GM08714 (cell line): ENCODE data around the gene MAML3.

Experiments used
- H3K4me3 ChIP-seq: fragments of 200-500 bp; sonication (Bioruptor generic); 2 replicates; pipeline ENCODE4 v1.5.1; 2014; ENCODE audit warnings: mild to moderate bottlenecking, low read length, inconsistent platforms
- ZNF274 ChIP-seq: IDR thresholded peaks from 2 replicates; pipeline ENCODE4 v1.6.1; 2012; ENCODE audit warnings: mild to moderate bottlenecking, low read depth, low read length

Gene MAML3

GRCh38 chr4:139674875-139675550, 479.0 kb downstream of the MAML3 start:
- no peak overlapping the region for H3K4me3 ChIP-seq
- TF ChIP-seq ZNF274 = no peak

- no peak for TF ChIP-seq ZNF274
- no peak overlapping the region for H3K4me3 ChIP-seq
Observed at GRCh38 chr4:139672732-139673131, 481.3 kb downstream of the MAML3 start.

GRCh38 chr4:139672215-139672614, 481.8 kb downstream of the MAML3 start:
- no peak for TF ChIP-seq ZNF274
- H3K4me3 ChIP-seq = no peak overlapping the region

- no peak for TF ChIP-seq ZNF274
- H3K4me3 ChIP-seq = no peak overlapping the region
Observed at GRCh38 chr4:139670775-139671174, 483.2 kb downstream of the MAML3 start.

GRCh38 chr4:139669890-139670289, 484.1 kb downstream of the MAML3 start:
- no peak overlapping the region for H3K4me3 ChIP-seq
- TF ChIP-seq ZNF274 = no peak

GRCh38 chr4:139669335-139669734, 484.6 kb downstream of the MAML3 start:
- TF ChIP-seq ZNF274 = no peak
- no peak overlapping the region for H3K4me3 ChIP-seq

GRCh38 chr4:139668658-139669201, 485.3 kb downstream of the MAML3 start:
- H3K4me3 ChIP-seq = no peak overlapping the region
- no peak for TF ChIP-seq ZNF274

GRCh38 chr4:139668036-139668435, 485.9 kb downstream of the MAML3 start:
- no peak for TF ChIP-seq ZNF274
- no peak overlapping the region for H3K4me3 ChIP-seq
